HepG2 (cell line): ENCODE data around the gene B3GALT5.

Experiments
- BORCS8-MEF2B ChIP-seq: sonication (generic); formaldehyde crosslinking; IDR thresholded peaks from 2 replicates; pipeline ENCODE4 v1.8.0; 2022; ENCODE audit warnings: mild to moderate bottlenecking, missing genetic modification reagents
- EZH2 ChIP-seq: conservative IDR thresholded peaks from 2 replicates; pipeline ENCODE4 v1.6.1; 2012; ENCODE audit warnings: mild to moderate bottlenecking, low read depth, low read length, moderate library complexity
- HDAC2 ChIP-seq: sonication (generic); formaldehyde crosslinking; IDR thresholded peaks from 2 replicates; pipeline ENCODE4 v1.4.0; 2020; ENCODE audit warnings: missing genetic modification reagents
- HNRNPK ChIP-seq: fragments of 200-400 bp; formaldehyde crosslinking; IDR thresholded peaks from 2 replicates; pipeline ENCODE4 v1.6.1; 2018; ENCODE audit warnings: low read length, low read depth, moderate library complexity, mild to moderate bottlenecking; ENCODE audit not compliant: poor library complexity, severe bottlenecking
- MAZ ChIP-seq, 2 experiments: sonication (generic) in 1 of 2; formaldehyde crosslinking in 1 of 2; IDR thresholded peaks; 2 replicates each; pipeline versions ENCODE4 v1.5.0 to v1.6.1; 2012 to 2020; ENCODE audit warnings: low read depth in 2 of 2, mild to moderate bottlenecking in 2 of 2, borderline replicate concordance in 1 of 2, improper control_type of control experiment in 1 of 2, low read length in 1 of 2, missing genetic modification reagents in 1 of 2, moderate library complexity in 1 of 2
- NONO ChIP-seq, 2 experiments: fragments of 450-650 bp in 1 of 2; sonication (generic) in 1 of 2; formaldehyde crosslinking in 1 of 2; IDR thresholded peaks in 1 of 2; conservative IDR thresholded peaks in 1 of 2; 2 replicates each; pipeline versions ENCODE4 v1.6.1 to v1.8.0; 2017 to 2022; ENCODE audit warnings: mild to moderate bottlenecking in 1 of 2, missing genetic modification reagents in 1 of 2, moderate library complexity in 1 of 2
- RARA ChIP-seq: IDR thresholded peaks from 2 replicates; pipeline ENCODE4 v1.6.1; 2016; ENCODE audit warnings: missing genetic modification reagents, missing compliant biosample characterization
- RELA ChIP-seq: sonication (generic); formaldehyde crosslinking; IDR thresholded peaks from 2 replicates; pipeline ENCODE4 v1.4.0; 2020; ENCODE audit warnings: missing genetic modification reagents
- RFX5 ChIP-seq: IDR thresholded peaks from 2 replicates; pipeline ENCODE4 v1.6.1; 2011; ENCODE audit warnings: low read depth, low read length, improper control_type of control experiment
- ZNF552 ChIP-seq: sonication (generic); formaldehyde crosslinking; IDR thresholded peaks from 2 replicates; pipeline ENCODE4 v1.9.0; 2022; ENCODE audit warnings: missing genetic modification reagents, mild to moderate bottlenecking, borderline replicate concordance
- ZNF747 ChIP-seq: sonication (generic); formaldehyde crosslinking; IDR thresholded peaks from 2 replicates; pipeline ENCODE4 v1.8.1; 2023; ENCODE audit warnings: missing genetic modification reagents, mild to moderate bottlenecking, borderline replicate concordance
- TF ChIP-seq, protein P1 (sequence below): sonication (generic); formaldehyde crosslinking; IDR thresholded peaks from 2 replicates; pipeline ENCODE4 v1.9.0; 2022; ENCODE audit warnings: low read depth, missing genetic modification reagents
- TF ChIP-seq, protein P2 (sequence below): sonication (generic); formaldehyde crosslinking; IDR thresholded peaks from 2 replicates; pipeline ENCODE4 v1.5.0; 2020; ENCODE audit warnings: mild to moderate bottlenecking, missing genetic modification reagents, moderate library complexity
- TF ChIP-seq, protein P3 (sequence below), 2 experiments: fragments of 450-650 bp in 1 of 2; sonication (generic) in 1 of 2; formaldehyde crosslinking in 1 of 2; IDR thresholded peaks; 2 replicates each; pipeline versions ENCODE4 v1.6.1 to v1.8.0; 2016 to 2022; ENCODE audit warnings: antibody characterized with exemption in 1 of 2, mild to moderate bottlenecking in 1 of 2, missing genetic modification reagents in 1 of 2

DNA sequence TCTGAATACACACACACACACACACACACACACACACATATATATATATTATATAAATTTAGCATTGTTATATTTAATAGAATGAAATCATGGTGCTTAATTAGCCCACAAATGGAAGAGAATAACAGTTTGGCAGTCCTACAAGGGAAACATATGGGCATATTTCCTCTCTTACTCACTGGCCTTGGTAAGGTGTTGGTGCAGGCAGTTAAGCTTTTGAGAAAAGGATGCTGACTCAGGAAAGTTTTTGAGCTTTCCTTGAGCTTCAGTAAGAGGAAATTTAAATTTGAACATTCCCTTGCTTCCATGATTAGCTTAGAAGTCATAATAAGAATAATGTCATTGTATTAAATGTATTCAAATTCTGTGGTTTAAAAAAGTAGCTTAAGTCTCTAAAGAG, 37.0 kb upstream of the B3GALT5 start:
- TF ChIP-seq RELA (CRISPR knock-in tag): no peak
- TF ChIP-seq ZNF552: no peak
- TF ChIP-seq EZH2: no peak
- TF ChIP-seq, protein P1, sequence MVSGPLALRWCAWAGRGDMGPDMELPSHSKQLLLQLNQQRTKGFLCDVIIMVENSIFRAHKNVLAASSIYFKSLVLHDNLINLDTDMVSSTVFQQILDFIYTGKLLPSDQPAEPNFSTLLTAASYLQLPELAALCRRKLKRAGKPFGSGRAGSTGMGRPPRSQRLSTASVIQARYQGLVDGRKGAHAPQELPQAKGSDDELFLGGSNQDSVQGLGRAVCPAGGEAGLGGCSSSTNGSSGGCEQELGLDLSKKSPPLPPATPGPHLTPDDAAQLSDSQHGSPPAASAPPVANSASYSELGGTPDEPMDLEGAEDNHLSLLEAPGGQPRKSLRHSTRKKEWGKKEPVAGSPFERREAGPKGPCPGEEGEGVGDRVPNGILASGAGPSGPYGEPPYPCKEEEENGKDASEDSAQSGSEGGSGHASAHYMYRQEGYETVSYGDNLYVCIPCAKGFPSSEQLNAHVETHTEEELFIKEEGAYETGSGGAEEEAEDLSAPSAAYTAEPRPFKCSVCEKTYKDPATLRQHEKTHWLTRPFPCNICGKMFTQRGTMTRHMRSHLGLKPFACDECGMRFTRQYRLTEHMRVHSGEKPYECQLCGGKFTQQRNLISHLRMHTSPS (CRISPR knock-in tag): no peak
- no peak for TF ChIP-seq HNRNPK
- TF ChIP-seq RFX5: no peak
- TF ChIP-seq, protein P2, sequence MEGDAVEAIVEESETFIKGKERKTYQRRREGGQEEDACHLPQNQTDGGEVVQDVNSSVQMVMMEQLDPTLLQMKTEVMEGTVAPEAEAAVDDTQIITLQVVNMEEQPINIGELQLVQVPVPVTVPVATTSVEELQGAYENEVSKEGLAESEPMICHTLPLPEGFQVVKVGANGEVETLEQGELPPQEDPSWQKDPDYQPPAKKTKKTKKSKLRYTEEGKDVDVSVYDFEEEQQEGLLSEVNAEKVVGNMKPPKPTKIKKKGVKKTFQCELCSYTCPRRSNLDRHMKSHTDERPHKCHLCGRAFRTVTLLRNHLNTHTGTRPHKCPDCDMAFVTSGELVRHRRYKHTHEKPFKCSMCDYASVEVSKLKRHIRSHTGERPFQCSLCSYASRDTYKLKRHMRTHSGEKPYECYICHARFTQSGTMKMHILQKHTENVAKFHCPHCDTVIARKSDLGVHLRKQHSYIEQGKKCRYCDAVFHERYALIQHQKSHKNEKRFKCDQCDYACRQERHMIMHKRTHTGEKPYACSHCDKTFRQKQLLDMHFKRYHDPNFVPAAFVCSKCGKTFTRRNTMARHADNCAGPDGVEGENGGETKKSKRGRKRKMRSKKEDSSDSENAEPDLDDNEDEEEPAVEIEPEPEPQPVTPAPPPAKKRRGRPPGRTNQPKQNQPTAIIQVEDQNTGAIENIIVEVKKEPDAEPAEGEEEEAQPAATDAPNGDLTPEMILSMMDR (CRISPR knock-in tag): no peak
- no peak for TF ChIP-seq NONO (IDR thresholded peaks at IDR 0.05)
- TF ChIP-seq NONO (CRISPR knock-in tag; conservative IDR thresholded peaks at IDR 0.05): no peak
- no peak for TF ChIP-seq MAZ (IDR thresholded peaks at IDR 0.05; ENCODE audit: borderline replicate concordance, low read depth, low read length)
- TF ChIP-seq MAZ (CRISPR knock-in tag; IDR thresholded peaks at IDR 0.05; ENCODE audit: low read depth): no peak
- no peak for TF ChIP-seq RARA (CRISPR knock-in tag)
- TF ChIP-seq BORCS8-MEF2B (CRISPR knock-in tag): no peak
- TF ChIP-seq HDAC2 (CRISPR knock-in tag): no peak
- no peak for TF ChIP-seq ZNF747 (CRISPR knock-in tag)
- TF ChIP-seq, protein P3, sequence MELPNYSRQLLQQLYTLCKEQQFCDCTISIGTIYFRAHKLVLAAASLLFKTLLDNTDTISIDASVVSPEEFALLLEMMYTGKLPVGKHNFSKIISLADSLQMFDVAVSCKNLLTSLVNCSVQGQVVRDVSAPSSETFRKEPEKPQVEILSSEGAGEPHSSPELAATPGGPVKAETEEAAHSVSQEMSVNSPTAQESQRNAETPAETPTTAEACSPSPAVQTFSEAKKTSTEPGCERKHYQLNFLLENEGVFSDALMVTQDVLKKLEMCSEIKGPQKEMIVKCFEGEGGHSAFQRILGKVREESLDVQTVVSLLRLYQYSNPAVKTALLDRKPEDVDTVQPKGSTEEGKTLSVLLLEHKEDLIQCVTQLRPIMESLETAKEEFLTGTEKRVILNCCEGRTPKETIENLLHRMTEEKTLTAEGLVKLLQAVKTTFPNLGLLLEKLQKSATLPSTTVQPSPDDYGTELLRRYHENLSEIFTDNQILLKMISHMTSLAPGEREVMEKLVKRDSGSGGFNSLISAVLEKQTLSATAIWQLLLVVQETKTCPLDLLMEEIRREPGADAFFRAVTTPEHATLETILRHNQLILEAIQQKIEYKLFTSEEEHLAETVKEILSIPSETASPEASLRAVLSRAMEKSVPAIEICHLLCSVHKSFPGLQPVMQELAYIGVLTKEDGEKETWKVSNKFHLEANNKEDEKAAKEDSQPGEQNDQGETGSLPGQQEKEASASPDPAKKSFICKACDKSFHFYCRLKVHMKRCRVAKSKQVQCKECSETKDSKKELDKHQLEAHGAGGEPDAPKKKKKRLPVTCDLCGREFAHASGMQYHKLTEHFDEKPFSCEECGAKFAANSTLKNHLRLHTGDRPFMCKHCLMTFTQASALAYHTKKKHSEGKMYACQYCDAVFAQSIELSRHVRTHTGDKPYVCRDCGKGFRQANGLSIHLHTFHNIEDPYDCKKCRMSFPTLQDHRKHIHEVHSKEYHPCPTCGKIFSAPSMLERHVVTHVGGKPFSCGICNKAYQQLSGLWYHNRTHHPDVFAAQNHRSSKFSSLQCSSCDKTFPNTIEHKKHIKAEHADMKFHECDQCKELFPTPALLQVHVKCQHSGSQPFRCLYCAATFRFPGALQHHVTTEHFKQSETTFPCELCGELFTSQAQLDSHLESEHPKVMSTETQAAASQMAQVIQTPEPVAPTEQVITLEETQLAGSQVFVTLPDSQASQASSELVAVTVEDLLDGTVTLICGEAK (IDR thresholded peaks at IDR 0.05): no peak
- TF ChIP-seq, protein P3 (CRISPR knock-in tag; IDR thresholded peaks at IDR 0.05): no peak
